GM12878 (cell line): ENCODE measurements around the gene PMS1. TPM values are rescaled to one million over a fixed set of nuclear protein-coding genes. Genes with fewer than 3 reads are reported as not detected.
A peak's percentile ranks its signal among the peaks of the same experiment; 100 is the strongest.

Experiments
- BRCA1 ChIP-seq: IDR thresholded peaks from 2 replicates; pipeline ENCODE4 v1.6.1; 2011; ENCODE audit warnings: low read depth, low read length, improper control_type of control experiment
- PAX5 ChIP-seq: IDR thresholded peaks from 2 replicates; pipeline ENCODE4 v1.6.1; 2011; ENCODE audit warnings: low read depth, low read length, borderline replicate concordance
- POLR2AphosphoS5 ChIP-seq: IDR thresholded peaks from 2 replicates; pipeline ENCODE4 v1.6.1; 2011; ENCODE audit warnings: mild to moderate bottlenecking, low read length, inconsistent platforms
- RUNX3 ChIP-seq: IDR thresholded peaks from 2 replicates; pipeline ENCODE4 v1.6.1; 2012; ENCODE audit warnings: low read length, inconsistent platforms
- SIX5 ChIP-seq: IDR thresholded peaks from 2 replicates; pipeline ENCODE4 v1.6.1; 2011; ENCODE audit warnings: mild to moderate bottlenecking, low read depth, low read length, moderate library complexity; ENCODE audit not compliant: severe bottlenecking
- SMAD5 ChIP-seq: IDR thresholded peaks from 2 replicates; pipeline ENCODE4 v1.6.1; 2016; ENCODE audit warnings: antibody characterized with exemption, low read depth
- SP1 ChIP-seq: IDR thresholded peaks from one replicate; pipeline ENCODE4 v1.6.1; 2011; ENCODE audit warnings: low read depth, low read length
- TAF1 ChIP-seq: IDR thresholded peaks from 2 replicates; pipeline ENCODE4 v1.6.1; 2011; ENCODE audit warnings: mild to moderate bottlenecking, low read depth, low read length, borderline replicate concordance
- ZBED1 ChIP-seq: IDR thresholded peaks from 2 replicates; pipeline ENCODE4 v1.6.1; 2016; ENCODE audit warnings: borderline replicate concordance
- ZBTB4 ChIP-seq: fragments of 450-650 bp; formaldehyde crosslinking; IDR thresholded peaks from 2 replicates; pipeline ENCODE4 v1.4.0; 2022; ENCODE audit warnings: mild to moderate bottlenecking, moderate library complexity
- ZBTB40 ChIP-seq: fragments of 450-650 bp; IDR thresholded peaks from 2 replicates; pipeline ENCODE4 v1.6.1; 2016; ENCODE audit warnings: mild to moderate bottlenecking, moderate library complexity, borderline replicate concordance
- ZNF687 ChIP-seq: fragments of 450-650 bp; IDR thresholded peaks from 2 replicates; pipeline ENCODE4 v1.6.1; 2017; ENCODE audit warnings: mild to moderate bottlenecking, moderate library complexity
- polyA plus RNA-seq, 11 experiments: library from polyadenylated mRNA; depleted of rRNA in 4 of 11; unstranded in 6 of 11; stranded (reverse) in 5 of 11; fragments of >200 nt; fragmentation: Nextera tagmentation in 4 of 11; fragmentation: Illumina TruSeq in 1 of 11; extraction: Ambion mirVana in 4 of 11; extraction: Trizol in 1 of 11; gene quantifications; 1 replicate in 1 of 11; 2 replicates in 10 of 11; pipeline versions ENCODE4 v1.2.1 to v1.2.3, GENCODE V29; 2011 to 2016; ENCODE audit warnings: inconsistent platforms in 2 of 11, missing spikeins in 2 of 11, low read depth in 1 of 11
- total RNA-seq, 4 experiments: library from RNA; depleted of rRNA in 3 of 4; stranded (reverse); fragments of >200 nt in 3 of 4; fragmentation: Illumina TruSeq in 1 of 4; extraction: Trizol in 1 of 4; gene quantifications; 2 replicates each; pipeline versions ENCODE4 v1.2.1 to v1.2.3, GENCODE V29; 2013 to 2021
- TF ChIP-seq, protein P1 (sequence below): fragments of 450-650 bp; IDR thresholded peaks from 2 replicates; pipeline ENCODE4 v1.6.1; 2017; ENCODE audit warnings: mild to moderate bottlenecking, low read depth, inconsistent platforms; ENCODE audit not compliant: poor library complexity, severe bottlenecking
- TF ChIP-seq, protein P2 (sequence below): IDR thresholded peaks from 2 replicates; pipeline ENCODE4 v1.6.1; 2012; ENCODE audit warnings: low read depth, low read length, improper control_type of control experiment
- TF ChIP-seq, protein P3 (sequence below): IDR thresholded peaks from 2 replicates; pipeline ENCODE4 v1.6.1; 2011; ENCODE audit warnings: low read depth, low read length, improper control_type of control experiment, borderline replicate concordance

PMS1 gene
- total and polyA plus RNA-seq, 10 of the 15 experiments (the other 5 are each of a cell fraction or from before 2014, with no cell fraction given) = 18.7 to 50.6 (median 29.5) TPM

DNA sequence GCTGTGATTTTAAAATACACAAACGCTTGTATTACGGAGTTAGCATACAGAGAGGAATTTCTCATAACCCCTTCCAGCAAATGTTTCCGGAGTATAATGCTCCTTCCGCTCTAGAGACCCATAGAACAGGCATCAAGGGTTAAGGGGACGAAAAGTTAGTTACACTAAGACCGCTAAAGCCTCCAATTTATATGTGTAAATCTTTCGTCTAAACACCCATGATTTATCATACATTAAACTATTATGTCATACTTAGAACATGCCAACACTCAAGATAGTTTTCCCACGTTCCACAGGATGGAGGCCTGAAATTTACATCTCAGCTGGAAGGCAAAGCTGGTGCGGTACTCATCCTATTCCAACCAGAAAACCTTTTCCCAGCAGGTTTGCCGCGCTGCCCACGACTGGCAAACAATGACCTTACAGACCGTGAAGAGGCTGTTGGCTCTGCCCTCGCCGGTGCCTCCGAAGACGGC lies 761 bp upstream of the PMS1 start (continued):
- peak; percentile 71 for TF ChIP-seq ZNF687
- TF ChIP-seq BRCA1 = no peak
- no peak for TF ChIP-seq SIX5
- no peak for TF ChIP-seq SP1
- no peak for TF ChIP-seq ZBED1
- TF ChIP-seq POLR2AphosphoS5 = no peak
- no peak; the same call in 1 of the 2 replicates for TF ChIP-seq RUNX3
- TF ChIP-seq TAF1 = no peak
- TF ChIP-seq ZBTB40 = peak; percentile 82
- TF ChIP-seq, protein P1, sequence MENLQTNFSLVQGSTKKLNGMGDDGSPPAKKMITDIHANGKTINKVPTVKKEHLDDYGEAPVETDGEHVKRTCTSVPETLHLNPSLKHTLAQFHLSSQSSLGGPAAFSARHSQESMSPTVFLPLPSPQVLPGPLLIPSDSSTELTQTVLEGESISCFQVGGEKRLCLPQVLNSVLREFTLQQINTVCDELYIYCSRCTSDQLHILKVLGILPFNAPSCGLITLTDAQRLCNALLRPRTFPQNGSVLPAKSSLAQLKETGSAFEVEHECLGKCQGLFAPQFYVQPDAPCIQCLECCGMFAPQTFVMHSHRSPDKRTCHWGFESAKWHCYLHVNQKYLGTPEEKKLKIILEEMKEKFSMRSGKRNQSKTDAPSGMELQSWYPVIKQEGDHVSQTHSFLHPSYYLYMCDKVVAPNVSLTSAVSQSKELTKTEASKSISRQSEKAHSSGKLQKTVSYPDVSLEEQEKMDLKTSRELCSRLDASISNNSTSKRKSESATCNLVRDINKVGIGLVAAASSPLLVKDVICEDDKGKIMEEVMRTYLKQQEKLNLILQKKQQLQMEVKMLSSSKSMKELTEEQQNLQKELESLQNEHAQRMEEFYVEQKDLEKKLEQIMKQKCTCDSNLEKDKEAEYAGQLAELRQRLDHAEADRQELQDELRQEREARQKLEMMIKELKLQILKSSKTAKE = peak; percentile 21
- TF ChIP-seq, protein P2, sequence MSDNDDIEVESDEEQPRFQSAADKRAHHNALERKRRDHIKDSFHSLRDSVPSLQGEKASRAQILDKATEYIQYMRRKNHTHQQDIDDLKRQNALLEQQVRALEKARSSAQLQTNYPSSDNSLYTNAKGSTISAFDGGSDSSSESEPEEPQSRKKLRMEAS = no peak
- TF ChIP-seq ZBTB4 (CRISPR knock-in tag) = no peak
- 0 out of 2 replicates have a peak, but pooled peaks have one; percentile 7 for TF ChIP-seq PAX5
- TF ChIP-seq, protein P3, sequence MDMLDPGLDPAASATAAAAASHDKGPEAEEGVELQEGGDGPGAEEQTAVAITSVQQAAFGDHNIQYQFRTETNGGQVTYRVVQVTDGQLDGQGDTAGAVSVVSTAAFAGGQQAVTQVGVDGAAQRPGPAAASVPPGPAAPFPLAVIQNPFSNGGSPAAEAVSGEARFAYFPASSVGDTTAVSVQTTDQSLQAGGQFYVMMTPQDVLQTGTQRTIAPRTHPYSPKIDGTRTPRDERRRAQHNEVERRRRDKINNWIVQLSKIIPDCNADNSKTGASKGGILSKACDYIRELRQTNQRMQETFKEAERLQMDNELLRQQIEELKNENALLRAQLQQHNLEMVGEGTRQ = no peak
- TF ChIP-seq SMAD5 = no peak
